Forelimb muscle (tissue), 1 donor: ENCODE data around the gene ARFGAP1. TPM values are rescaled to one million over a fixed set of nuclear protein-coding genes. Genes with fewer than 3 reads are reported as not detected.
A peak's percentile ranks its signal among the peaks of the same experiment; 100 is the strongest.

ENCODE experiments used
- DNase-seq: peaks from one replicate; pipeline ENCODE4 v3.0.0-alpha.2; 2013; ENCODE audit warnings: low read depth
- polyA plus RNA-seq: library from polyadenylated mRNA; unstranded; fragments of 120-200 nt; gene quantifications from one replicate; pipeline ENCODE4 v1.2.1, GENCODE V29; 2013; ENCODE audit not compliant: insufficient read length

ARFGAP1 gene
- 76.0 TPM for polyA plus RNA-seq

DNA sequence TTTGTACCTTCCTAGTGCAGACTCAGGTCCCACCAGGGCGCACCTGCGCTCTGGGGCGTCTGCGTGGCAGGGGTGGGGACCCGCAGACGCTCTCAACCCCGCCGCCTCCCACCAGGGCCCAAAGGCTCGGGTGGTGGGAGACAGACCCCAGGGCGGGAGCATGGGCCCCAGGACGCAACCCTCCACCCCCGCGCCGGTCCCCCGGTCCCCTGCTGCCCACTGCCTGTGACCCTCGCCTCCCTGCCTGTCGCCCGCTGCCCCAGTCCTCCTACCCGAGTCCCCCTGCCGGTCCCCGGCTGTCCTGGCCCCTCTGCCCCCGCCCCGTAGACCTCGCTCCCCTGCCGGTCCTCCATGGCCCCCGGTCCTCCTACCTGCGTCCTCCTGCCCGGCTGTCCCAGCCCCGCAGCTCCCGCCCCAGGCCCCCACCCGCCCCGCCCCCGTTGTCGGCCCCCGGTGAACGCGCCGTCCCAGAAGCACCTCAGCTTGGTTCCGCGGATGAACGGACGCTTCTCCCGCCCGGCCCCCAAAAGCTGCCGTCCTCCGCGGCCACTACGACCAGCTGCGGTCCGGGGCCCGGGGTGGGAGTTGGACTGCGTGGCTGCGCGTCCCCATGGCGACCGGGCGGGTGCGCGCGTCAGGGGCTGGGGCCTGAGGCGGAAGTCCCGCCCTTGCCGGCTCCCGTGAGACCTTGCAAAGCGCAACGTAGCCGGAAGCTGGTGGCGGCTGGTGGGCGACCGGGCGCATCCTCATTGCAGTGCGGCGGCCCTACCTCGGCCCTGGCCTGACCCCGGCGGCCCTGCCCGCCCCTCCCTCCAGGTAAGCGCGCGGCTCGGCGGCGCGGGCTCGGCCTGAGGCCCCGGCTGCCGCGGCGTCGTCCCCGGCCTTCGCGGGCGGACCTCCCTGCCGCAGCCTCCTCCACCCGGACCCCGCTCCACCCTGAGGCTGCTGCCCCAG, at the start of gene ARFGAP1:
TSS of gene ARFGAP1 (plus strand) at position 709 of the 954 bp plus-strand sequence. CDS start 2,768 bp downstream, outside the sequence.
- DNase-seq: peak; percentile 81

DNA sequence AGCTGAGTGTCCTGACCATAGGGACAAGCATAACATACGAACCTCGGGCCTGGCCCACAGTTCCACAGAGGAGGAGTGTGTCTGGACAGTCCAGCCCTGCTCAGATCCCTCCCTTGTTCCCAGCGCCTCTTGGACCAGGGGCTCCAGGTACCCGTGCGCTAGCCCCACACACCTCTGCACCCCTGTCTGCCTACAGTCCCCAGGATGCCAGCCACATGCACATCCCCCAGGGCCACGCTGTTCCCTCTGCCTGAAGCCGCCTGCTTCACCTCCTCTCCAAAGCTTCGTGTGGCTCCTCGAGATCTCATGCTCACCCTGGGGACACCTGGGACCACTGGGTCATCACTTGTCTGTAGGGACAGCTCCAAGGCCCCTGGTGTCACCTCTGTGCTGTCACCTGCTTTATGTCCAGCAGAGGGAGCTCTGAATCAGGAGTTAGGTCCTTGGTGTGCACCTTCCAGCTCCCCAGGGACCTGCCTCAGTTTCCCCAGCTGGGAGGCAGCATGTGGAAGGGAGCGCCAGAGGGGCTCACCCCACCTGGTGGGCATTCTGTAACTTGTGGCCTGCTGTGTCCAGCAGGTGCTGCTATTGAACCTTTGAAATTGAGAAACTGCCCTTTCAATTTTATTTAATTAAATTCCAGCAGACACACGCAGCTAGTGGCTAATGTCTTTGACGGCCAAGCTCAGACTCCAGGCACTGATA, 49.3 kb upstream of the ARFGAP1 start:
- DNase-seq: no peak

DNA sequence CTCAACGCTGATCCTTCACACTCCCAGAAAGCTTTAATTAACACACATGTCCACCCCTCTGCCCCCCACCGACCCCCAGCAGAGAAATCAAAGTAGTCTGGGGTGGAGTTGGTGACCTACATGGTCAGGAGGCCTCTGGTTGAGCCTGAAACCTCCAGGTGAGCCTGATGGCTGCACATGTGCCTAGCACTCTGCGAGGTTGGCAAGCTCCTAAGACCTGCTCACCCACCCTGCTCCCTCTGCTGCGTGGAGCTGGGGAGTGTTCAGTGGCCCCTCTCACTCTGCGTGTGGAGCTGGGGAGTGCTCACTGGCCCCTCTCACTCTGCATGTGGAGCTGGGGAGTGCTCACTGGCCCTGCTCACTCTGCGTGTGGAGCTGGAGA, 48.8 kb upstream of the ARFGAP1 start:
- no peak for DNase-seq

DNA sequence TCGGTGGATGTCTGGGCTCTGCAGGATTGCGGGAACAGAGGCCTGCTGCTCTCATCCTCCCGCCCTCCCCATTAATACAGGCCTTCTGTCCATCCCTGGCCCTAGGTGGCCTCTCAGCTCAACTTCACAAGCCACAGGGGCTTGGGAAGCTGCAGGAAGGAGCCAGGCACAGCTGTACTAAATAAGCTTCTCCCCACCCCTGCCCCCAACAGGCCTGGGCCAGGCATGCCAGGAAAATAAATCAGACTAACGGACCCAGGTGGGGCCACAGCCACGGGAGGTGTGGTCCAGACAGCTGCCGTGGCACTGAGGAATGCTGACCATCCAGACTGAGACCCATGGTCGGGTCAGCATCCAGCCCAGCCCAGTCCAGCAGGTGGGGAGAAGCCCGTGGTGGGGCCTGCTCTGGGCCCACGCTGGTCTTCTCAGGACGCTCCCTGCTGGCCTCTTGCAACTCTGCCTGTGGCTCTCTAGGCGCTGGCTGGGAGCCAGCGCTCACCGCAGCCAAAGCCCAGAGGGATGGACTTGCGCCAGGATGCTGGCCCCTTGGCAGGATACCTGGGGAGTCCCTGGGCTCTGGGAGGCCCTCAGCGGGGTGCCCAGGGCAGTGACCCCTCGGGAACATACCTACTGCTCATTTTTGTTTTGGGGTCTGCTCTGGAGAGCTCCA, 48.1 kb upstream of the ARFGAP1 start:
- no peak for DNase-seq

DNA sequence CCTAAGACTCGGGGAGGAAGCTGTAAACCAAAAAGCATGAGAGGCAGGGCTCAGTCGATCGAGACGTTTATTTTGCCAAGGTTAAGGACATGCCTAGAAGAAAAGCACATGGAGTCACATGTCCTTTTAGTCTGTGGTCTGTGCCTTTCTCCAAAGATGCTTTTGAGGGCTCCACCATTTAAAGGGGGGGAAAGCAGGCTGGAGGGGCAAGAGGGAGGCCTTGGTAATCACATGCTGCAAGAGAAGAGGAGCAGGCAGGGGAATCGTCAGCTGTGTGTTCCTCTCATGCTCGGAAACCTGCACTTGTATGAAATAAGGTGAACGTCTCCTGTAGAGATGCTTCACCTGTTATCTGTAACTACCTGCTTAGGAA, 47.5 kb upstream of the ARFGAP1 start:
- DNase-seq: no peak

DNA sequence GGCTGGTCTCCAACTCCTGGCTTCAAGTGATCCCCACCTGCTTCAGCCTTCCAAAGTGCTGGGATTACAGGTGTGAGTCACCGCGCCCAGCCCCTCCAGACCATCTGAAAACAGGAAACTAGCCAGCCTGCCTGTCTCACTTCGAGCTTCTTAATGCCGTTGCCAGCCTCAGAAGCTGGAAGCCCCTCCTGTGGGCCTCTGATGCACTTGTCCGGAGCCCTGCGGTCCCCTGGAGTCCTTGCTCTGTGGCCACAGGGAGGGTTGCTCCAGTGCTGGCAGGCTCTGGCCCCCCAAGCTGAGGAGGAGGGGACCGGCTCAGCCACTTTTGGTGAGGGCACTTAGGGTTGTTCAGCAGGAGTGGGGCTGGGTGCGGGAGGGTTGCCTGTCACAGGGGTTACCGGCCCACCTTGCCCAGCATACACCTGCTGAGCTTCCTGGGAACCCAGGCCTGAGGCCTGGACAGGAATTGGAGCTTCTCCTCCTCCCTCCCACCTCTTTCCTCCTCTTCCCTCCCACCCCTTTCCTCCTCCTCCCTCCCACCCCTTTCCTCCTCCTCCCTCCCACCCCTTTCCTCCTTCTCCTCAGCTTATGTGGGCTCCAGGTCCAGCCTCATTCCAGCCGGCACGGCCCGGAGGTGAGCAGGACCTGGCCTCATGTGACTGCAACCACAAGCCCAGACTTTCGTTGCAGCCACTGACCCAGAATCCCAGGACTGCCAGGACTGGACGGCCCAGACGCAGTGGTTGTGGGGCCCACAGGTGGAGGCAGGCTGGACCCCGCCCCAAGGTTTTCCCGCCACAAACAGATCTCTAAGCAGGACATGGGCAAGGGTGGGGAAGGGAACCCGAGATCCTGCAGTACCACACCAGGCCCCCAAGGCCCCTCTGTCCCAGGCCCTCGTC, 46.3 kb upstream of the ARFGAP1 start:
- DNase-seq: no peak

DNA sequence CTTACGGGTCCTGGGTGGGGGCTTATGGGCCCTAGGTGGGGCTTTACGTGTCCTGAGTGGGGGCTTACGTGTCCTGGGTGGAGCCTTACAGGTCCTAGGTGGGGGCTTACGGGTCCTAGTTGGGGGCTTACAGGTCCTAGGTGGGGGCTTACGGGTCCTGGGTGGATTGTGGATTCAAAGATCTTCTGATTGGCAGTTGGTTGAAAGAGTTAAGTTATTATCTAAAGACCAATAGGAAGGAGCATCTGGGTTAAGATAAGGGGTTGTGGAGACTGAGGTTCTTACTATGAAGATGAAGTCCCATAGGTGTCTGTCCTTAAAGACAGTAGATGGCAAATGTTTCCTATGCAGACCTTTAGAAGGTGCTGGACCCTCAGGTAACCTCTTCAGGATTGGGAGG, 45.4 kb upstream of the ARFGAP1 start:
- DNase-seq: no peak

DNA sequence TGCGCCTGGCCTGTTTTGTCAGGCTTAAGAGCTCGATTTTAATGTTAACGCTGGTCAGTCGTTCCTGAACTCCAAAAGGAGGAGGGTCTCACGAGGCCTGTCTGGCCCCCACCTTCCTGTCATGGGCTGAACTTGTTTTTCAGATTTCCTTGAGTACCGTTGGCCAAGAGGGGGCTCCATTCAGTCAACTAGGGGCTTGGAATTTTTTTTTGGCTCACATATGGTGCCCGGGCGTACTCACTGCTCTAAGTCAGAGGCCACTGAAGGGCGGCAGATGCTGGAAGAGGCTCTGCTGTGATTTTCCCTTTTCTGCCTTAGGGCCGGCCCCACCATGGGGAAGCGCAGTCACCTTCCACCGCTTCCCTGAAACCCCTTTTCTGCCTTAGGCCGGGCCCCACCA, 43.8 kb upstream of the ARFGAP1 start:
- no peak for DNase-seq

DNA sequence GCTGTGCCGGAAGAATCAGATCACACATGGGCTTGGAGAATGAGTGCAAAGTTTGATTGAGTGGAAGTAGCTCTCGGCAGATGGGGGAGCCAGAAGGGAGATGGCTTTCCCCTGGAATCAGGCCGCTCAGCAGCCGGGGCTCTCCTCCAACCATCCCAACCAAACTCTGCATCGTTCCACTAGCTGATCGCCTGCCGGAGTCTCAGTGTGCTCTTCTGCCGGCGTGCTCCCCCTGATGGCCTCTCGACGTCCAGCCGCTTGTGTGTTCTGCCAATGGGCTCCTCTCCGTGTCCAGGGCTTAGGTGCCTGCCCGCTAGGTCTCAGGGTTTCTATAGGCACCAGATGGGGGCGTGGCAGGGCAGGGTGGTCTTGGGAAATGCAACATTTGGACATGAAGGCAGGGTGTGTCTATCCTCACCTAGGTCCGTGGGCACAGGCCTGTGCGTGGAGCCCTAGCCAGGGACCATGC, 41.8 kb upstream of the ARFGAP1 start:
- DNase-seq: peak; percentile 36

DNA sequence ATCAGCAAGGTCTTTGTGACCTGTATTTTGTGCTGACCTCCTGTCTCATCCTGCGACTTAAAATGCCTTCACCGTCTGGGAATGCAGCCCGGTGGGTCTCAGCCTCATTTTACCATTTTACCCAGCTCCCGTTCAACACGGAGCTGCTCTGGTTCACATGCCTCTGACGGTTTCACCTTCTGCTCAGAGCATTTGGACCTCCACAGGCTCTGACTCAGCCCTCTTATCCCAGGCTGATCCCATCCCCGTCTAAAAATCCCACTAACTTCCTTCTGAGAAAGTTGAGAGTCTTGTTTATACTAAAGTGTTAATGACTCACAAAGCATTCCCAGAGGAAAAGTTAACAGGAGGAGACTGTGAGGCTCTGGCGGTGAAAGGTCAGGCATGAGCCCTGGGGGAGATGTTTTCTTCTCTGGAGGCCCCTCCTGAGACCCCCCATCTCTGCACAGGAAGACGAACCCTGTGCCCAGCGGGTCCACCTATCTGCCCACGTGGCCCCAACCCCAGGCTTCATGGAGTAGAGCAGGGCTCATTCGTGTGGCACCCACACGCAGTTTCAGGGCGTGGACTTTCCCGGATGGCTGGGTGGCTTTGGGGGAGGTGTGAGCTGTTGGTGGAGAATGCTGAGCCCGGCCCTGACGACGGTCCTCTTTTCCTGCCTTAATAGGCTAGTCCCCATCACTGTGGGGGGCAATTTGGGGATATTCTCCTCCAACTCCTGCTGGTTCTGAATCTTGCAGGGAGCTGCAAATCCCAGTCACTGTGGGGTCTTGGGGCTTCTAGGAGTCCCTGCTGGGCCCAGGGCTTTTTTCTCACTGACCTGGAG, 40.2 kb upstream of the ARFGAP1 start:
- no peak for DNase-seq

DNA sequence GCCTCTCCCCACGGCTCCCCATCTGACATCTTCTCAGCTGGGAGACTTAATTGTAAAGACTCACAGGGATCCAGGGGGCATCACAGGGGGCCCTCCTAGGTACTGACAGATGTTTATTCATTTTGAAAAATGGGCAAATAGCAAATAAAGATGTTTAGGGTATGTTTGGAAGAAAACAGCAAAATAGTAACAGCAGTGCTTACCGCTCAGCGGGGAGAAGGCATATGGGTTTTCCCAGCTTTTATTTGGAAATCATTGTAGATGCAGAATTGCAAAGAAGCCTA, 39.6 kb upstream of the ARFGAP1 start:
- no peak for DNase-seq

DNA sequence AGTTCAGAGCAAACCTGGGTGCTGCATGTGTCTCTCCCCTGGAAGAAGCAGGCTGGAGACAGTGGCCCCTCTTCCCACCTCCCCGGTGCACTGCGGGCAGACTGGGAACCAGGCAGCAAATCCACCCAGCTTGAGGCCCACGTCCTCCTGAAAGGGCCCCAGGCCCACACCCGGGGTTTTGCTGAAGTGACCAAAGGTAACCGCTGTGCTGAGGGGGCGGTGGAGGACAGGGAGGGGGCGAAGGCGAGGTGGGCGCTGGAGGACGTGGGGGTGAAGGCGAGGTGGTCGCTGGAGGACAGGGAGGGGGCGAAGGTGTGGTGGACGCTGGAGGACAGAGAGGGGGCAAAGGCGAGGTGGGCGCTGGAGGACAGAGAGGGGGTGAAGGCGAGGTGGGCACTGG, 38.7 kb upstream of the ARFGAP1 start:
- no peak for DNase-seq

DNA sequence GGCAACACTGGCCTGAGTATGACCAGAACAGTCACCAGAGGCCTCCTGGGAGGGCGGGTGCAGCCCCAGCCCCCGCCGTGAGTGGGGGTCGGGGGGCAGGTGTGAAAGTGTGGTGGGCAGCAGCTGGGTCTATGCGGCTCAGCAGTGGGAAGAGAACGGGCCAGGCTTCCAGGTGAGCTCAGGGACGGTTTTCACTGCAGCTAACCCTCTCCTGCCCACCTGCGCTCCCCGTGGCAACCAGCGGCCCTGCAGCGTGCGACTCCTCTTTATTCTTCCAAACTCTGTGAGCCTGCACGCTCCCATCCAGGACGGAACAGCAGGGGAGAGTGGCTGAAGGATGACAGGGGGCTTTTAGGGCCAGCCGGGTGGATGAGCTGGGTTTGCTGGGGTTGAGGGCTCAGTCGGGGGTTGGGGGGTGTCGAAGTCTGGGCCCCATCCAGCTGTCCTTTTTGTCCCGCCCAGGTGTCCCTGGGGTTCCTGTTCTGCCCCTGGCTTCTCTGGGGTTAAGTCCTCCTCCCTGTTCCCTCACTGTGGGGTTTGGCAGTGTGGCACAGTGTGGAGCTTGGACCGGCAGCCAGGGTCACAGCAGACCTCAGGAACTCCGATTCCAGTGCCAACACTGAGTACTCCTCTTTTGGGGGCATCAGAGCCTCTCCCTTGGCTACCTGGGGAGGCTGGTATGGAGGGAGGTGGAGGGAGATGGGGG, 37.8 kb upstream of the ARFGAP1 start:
- DNase-seq: no peak

DNA sequence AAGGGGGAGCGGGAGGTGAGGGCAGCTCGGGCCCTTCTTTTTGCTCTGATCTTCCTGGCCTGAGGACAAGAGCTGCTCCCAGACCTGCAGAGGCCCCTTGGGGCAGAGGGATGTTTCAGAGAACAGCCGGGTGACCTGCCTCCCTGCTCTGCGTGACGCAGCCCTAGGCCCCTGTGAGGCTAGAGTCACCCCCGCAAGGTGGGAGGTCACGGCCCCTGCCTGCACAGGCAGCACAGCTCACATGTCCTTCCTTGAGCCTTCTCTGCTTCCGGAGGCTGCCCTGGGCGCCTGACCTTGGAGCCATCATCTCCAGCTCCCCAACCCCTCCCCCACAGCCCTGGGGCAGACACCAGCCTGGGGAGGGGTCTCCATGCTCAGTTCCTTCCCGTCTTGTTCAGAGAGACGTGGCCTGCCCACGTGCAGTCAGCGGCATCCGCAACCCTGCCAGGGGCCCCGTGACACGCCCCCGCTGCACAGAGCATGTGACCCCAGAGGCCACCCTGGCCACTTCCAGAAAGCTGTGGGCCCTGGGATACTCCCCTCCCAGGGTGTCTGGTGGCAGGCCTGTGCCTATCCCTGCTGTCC, 37.1 kb upstream of the ARFGAP1 start, which contains the start of gene BIRC7:
TSS of gene BIRC7 (plus strand) at position 507 of the 585 bp plus-strand sequence. CDS start 192 bp downstream, outside the sequence.
- no peak for DNase-seq

DNA sequence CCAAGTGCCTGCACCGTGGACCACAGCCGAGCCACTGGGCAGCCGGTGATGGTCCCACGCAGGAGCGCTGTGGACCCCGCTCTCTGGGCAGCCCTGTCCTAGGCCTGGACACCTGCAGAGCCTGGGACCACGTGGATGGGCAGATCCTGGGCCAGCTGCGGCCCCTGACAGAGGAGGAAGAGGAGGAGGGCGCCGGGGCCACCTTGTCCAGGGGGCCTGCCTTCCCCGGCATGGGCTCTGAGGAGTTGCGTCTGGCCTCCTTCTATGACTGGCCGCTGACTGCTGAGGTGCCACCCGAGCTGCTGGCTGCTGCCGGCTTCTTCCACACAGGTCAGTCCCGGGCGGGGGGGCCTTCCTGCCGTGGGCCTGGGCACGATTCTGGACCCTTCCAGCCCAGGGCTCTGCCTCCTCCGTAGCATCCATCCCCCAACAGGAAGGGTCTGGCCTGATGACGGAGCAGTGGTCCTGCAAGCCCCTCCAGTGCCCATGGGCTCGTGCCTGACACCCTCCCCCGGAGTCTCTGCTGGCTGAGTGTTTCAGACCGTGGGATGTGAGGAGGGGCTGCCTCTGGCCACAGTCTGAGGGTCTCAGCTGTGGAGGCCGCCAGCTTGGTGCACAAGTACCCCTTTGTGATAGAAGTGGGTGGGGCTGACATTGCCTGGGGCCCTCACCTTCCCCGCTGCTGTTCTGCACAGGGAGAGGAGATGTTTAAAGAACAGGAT, 36.3 kb upstream of the ARFGAP1 start:
- DNase-seq: no peak

DNA sequence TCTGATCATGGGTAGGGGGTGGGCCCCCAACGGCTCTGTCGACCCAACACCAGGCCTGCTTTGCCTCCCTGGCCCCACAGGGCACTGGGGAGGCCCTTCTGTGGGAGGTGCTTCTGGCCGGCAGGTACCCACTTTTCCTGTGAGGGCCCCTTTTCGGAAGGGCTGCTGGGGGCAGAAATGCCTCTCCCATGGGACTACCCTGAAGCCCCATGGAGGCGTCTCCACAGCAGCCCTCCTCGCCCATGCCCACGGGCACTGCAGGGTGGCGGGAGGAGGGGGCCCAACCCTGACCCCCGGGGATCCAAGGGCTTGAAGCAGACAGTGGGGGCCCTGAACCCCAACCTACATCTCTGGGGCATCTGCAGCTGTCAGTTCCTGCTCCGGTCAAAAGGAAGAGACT, 34.6 kb upstream of the ARFGAP1 start:
- DNase-seq: no peak

DNA sequence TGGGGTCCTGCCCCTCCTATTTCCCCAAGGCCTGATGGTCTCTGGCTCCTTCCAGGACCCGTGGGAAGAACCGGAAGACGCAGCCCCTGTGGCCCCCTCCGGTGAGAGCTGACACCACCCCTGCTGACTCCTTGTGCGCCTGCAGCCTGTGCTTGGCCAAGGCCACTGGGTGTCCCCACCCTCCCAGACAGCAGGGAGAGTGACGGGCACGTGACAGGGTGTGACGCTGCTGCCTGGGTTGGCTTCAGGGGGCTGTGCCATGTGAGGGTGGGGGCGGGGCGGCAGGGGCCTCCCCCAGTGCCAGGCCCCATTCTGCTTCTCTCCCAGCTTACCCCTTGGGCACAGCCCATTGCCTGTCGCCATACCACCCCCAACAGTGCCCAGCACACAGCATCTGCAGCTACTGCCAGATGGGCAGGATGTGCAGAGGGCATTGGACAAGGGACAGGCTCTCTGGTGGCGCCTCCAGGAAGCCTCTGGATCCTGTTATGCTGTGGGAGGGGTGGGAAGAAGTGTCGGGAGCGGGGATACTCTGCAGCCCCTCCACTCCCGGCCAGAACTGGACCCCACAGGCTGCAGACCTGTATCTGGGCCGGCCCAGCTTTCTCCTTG, 34.0 kb upstream of the ARFGAP1 start:
- no peak for DNase-seq

DNA sequence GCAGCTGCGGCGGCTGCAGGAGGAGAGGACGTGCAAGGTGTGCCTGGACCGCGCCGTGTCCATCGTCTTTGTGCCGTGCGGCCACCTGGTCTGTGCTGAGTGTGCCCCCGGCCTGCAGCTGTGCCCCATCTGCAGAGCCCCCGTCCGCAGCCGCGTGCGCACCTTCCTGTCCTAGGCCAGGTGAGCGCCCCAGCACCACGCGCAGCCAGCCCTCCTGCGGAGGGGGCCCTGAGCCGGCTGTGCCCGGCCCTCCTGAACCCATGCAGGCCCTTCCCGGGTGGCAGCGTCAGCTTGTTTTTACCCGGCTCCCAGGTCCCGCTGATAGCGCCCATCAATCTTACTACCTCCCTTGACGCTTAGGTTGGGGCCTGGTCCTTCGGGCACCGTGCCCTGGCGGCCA, 33.2 kb upstream of the ARFGAP1 start:
- DNase-seq: no peak
